ENCODE results near the gene DUSP7.

Gene DUSP7

DNA sequence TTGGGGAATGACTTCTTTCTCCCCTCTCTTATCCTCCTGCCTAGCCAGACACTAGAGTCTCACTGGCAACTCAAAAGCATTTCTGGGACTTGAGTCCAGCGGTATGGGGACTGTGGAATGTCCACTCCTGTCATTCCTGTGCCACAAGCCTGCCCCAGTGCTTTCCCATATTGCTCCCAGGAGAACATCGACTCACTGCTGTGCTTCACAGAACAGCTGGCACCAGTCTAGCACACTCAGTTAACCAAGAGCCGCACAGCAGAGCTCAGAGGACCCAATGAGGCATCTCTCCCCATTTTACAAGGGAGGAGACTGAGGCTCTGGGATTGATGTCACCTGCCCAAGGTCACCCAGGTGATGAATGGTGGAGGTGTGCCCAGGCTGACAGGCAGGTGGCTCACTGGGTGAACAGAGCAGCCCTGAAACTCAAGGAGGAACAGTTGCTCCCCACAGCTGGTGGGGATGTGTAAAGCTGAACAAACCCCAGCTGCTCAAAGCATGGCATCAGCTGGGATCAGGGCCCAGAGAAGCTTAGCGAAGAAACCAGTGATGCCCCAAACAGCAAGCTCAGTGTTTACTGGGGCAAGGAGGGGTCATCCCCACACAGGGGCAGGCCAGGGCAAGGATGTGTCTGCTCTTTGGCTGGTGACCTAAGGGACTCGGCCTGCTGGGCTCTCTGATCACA is 35.4 kb upstream of the DUSP7 start:
- DNase-seq (ENCODE audit: low read depth, low spot score): peak; percentile 15
- H3K4me3 ChIP-seq (ENCODE audit: low read depth, low read length): no peak overlapping the region
- TF ChIP-seq, protein P1, sequence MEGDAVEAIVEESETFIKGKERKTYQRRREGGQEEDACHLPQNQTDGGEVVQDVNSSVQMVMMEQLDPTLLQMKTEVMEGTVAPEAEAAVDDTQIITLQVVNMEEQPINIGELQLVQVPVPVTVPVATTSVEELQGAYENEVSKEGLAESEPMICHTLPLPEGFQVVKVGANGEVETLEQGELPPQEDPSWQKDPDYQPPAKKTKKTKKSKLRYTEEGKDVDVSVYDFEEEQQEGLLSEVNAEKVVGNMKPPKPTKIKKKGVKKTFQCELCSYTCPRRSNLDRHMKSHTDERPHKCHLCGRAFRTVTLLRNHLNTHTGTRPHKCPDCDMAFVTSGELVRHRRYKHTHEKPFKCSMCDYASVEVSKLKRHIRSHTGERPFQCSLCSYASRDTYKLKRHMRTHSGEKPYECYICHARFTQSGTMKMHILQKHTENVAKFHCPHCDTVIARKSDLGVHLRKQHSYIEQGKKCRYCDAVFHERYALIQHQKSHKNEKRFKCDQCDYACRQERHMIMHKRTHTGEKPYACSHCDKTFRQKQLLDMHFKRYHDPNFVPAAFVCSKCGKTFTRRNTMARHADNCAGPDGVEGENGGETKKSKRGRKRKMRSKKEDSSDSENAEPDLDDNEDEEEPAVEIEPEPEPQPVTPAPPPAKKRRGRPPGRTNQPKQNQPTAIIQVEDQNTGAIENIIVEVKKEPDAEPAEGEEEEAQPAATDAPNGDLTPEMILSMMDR (IDR thresholded peaks at IDR 0.05; ENCODE audit: low read depth, low read length): no peak
- in situ Hi-C loops (cut with HindIII; ENCODE audit: low sequenced_read_pairs): loop anchor here (5.0 kb wide), 1 partner anchor 44 kb away; no protein-coding TSS in a partner anchor

DNA sequence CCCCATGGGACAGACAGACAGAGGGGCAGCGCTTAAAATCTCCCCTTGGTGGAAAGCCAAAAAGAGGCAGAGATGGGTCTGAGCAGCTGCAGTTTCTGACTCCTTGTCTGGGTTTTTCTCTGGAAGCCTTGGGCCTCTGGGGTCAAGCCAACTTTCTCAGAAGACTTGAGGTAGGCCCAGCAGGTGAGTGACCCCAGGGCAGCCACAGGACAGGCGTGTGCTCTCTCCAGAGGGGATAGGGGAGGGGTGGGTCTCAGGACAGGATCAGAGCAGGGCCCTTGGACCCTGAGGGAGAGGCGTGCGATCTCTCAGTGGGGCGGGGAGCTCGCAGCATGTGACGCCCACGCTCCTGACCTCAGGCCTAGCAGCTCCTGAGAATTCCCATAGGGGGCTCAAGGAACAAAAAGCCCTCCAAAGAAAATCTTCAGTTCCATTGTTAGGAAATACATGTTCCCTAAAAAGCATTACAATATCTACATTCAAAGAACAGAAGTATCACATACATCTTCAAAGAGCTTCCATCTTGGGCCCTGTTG is 34.6 kb upstream of the DUSP7 start:
- H3K4me3 ChIP-seq (ENCODE audit: low read depth, low read length): no peak overlapping the region
- DNase-seq (ENCODE audit: low read depth, low spot score): peak; percentile 41
- TF ChIP-seq, protein P1 (IDR thresholded peaks at IDR 0.05; ENCODE audit: low read depth, low read length): no peak
- in situ Hi-C loops (cut with HindIII; ENCODE audit: low sequenced_read_pairs): loop anchor here (5.0 kb wide), 1 partner anchor 44 kb away; no protein-coding TSS in a partner anchor

DNA sequence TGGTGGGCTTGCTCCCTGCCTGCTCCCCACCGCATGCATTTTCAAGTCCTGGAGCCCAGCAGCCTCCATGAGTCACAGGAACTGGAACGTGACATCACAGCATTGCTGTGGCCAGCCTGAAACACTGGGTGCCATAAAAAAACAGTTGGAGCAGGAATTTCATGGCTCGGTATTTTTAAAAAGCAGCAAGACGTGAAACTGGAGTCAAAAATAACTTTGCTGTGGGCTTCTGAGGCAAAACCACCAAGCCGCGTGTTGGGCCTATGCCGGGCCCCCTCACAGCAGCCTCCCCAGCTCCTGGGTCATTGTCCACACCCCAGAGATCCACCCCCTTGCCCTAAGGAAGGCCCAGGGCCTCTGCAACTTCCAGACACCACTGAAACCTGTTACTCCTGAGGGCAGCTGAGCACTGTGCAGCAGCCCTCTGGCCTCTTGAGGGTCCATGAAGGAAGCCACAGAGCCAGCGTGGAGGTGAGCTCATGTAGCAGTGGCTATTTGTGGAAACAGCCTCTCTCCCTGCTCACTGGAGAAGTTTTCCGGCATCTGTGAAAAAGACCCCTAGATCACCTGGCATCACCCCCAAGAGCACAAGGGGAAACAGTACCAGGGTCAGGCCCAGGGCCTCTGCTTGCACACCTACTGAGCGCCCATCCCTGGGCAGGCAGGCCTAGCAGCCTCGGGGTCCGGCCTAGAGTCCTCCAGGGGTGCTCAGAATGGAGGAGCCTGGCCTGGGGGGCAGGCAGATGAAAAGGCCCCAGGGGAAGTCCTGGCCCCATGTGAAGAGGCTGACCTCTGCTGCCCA is 34.0 kb upstream of the DUSP7 start:
- H3K4me3 ChIP-seq (ENCODE audit: low read depth, low read length): no peak overlapping the region
- in situ Hi-C loops (cut with HindIII; ENCODE audit: low sequenced_read_pairs): loop anchor here (5.0 kb wide), 1 partner anchor 43 kb away; no protein-coding TSS in a partner anchor
- DNase-seq (ENCODE audit: low read depth, low spot score): peak; percentile 97
- TF ChIP-seq, protein P1 (IDR thresholded peaks at IDR 0.05; ENCODE audit: low read depth, low read length): no peak

DNA sequence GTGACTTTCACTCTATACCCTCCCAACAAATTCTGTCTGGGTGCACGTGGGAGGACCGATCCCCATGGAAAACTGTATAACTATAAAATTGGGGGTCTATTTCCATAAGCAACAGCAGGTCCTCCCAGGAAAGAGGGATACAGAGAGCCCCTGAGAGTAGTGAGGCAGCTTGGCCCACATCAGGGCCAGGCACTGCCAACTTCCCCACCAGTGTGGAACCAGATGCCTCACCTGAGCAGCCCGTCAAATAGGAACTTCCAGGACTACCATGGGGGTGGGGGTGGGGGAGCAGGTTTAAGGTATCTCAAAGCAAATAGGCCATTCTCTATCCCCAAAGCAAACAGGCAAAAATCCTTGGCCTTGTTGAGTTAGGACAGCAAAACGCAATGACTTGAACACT is 33.3 kb upstream of the DUSP7 start:
- no peak overlapping the region for H3K4me3 ChIP-seq (ENCODE audit: low read depth, low read length)
- TF ChIP-seq, protein P1 (IDR thresholded peaks at IDR 0.05; ENCODE audit: low read depth, low read length): no peak
- in situ Hi-C loops (cut with HindIII; ENCODE audit: low sequenced_read_pairs): loop anchor here (5.0 kb wide), 1 partner anchor 42 kb away; no protein-coding TSS in a partner anchor
- DNase-seq (ENCODE audit: low read depth, low spot score): no peak

DNA sequence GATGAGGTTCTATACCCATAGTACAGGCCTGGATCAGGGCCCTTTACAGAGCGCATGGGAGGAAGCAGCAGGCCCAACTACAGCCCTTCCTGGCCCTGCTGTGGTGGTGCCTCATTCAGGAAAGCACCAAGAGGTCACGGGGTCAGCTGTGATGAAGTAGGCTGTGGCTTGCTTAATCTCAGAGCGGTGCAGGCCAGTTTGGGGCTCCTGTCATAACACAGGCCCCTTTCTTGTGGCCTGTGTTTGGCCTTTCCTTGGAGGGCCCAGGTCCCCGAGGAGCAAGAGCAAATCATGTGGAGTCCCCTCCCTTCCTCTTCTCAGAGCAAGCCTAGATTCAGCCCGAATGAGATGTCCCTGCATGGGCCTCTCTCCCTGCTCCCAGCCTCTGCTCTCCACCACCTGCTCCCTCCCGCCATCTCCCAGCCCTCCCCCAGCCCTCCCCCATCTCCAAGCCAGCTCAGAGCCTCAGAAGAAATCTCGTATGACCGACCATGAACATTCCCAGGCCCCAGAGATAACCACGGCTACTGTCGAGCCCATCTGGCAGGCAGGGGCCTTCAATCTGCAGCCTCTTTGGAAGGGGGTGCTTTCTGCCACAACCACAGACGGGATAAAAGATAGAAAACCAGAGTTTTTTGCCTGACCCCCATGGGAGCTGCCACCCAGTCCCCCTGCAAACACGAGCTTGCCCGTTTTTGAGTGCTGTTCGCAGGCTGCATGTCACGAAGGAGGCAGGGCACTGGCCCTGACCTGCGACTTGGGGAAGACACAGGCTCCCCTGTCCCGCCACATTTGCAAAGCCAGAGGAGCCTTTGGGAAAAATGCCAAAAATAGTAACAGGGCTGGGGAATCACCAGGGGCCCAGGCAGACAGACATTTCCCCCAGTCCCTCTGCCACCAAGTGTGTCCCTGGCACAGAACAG is 32.3 kb upstream of the DUSP7 start:
- TF ChIP-seq, protein P1 (IDR thresholded peaks at IDR 0.05; ENCODE audit: low read depth, low read length): no peak
- H3K4me3 ChIP-seq (ENCODE audit: low read depth, low read length): no peak overlapping the region
- DNase-seq (ENCODE audit: low read depth, low spot score): peak; percentile 49
- in situ Hi-C loops (cut with HindIII; ENCODE audit: low sequenced_read_pairs): no loop called here

GRCh38 chr3:52087731-52088130 is 31.4 kb upstream of the DUSP7 start:
- no peak for DNase-seq (ENCODE audit: low read depth, low spot score)
- no peak overlapping the region for H3K4me3 ChIP-seq (ENCODE audit: low read depth, low read length)
- TF ChIP-seq, protein P1 (IDR thresholded peaks at IDR 0.05; ENCODE audit: low read depth, low read length): no peak
- in situ Hi-C loops (cut with HindIII; ENCODE audit: low sequenced_read_pairs): no loop called here
